Urothelium cell line (cell line): ENCODE measurements around the gene ZNF41.
"Not testable (repeated sequence)": the region's sequence is repeated elsewhere in the genome, so short reads cannot be mapped to it uniquely, and the experiment has no call there.

ENCODE experiments used
- DNase-seq: peaks from one replicate; pipeline ENCODE4 v3.0.0; 2011; ENCODE audit warnings: low spot score, mixed read lengths
- FAIRE-seq: peaks from 2 replicates; lab custom pipeline; 2011; peaks lifted over from hg19 to GRCh38; lab: Jason Lieb, UNC

Gene ZNF41

GRCh38 chrX:47497271-47497888 lies 14.4 kb upstream of the ZNF41 start:
- DNase-seq (no peak), FAIRE-seq (no peak)

DNA sequence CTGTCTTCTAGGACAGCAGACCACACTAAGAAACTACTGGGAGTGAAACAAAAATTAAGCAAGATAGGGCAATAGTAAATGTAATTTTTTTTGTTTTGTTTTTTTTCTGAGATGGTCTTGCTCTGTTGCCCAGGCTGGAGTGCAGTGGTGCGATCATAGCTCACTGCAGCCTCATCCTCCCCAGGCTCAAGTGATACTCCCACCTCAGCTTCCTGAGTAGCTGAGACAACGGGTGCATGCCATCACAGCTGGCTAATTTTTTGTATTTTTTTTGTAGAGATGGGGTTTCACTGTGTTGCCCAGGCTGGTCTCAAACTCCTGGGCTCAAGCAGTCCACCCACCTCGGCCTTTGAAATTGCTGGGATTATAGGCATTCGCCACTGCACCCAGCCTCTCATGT lies 9.1 kb upstream of the ZNF41 start:
- FAIRE-seq, DNase-seq: not testable (repeated sequence)

DNA sequence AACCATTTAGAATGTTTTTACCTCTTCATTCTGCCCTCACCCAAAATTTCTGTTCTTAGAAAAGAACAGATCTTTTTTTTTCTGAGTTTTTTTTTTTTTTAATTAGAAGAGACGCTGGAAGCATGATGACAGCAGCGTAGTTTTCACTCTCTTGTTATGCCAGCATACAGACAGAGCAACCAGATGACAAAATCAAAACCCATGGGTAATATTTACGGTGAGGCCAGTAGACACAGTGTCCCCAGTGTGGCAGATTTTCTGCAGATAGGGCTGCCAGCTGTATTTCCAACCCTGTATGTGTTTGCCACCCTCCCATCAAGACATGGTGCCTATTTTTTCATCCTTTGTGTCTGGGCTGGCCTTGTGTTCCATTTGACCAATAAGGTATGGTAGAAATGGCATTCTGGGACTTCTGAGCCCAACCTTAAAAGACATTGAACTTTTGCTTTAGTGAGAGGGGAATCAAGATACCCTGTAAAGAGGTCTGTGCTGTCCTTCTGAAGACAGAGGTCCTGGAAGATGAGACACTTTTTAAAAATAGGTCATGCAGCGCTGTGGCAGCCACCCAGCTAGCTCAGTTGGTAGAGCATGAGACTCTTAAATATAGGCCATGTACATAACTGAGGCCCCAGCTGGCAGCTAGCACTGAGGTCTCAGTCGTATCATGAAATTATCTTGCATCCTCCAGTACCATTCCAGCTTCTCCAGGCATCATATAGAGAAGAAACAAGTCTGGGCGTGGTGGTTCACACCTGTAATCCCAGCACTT lies 6.7 kb upstream of the ZNF41 start:
- FAIRE-seq, result no peak

DNA sequence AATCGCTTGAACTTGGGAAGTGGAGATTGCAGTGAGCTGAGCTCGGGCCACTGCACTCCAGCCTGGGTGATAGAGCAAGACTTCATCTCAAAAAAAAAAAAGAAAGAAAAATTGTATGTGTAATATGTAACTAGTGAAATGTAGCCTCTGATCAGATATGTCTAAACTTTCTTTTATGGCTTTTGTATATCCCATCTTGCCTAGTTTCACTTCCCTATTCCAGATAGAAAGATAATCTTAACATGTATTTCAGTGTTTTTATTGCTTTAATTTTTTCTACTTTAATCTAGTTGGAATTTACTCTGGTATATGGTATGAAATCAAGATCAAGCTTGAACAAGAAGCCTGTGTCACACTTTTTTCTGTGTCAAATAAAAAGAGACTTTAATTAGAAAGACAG lies 1.9 kb upstream of the ZNF41 start:
- no peak for DNase-seq
- FAIRE-seq, result no peak

More for the DNA sequence above, 6.7 kb upstream of the ZNF41 start:
- DNase-seq, result no peak

- peak; percentile 14 for DNase-seq
These were observed 565 bp upstream of the ZNF41 start for GRCh38 chrX:47483306-47484268.

GRCh38 chrX:47482065-47482511 lies 934 bp downstream of the ZNF41 start:
- FAIRE-seq, result no peak
- DNase-seq, result no peak

More at GRCh38 chrX:47483306-47484268, 565 bp upstream of the ZNF41 start:
- no peak for FAIRE-seq

DNA sequence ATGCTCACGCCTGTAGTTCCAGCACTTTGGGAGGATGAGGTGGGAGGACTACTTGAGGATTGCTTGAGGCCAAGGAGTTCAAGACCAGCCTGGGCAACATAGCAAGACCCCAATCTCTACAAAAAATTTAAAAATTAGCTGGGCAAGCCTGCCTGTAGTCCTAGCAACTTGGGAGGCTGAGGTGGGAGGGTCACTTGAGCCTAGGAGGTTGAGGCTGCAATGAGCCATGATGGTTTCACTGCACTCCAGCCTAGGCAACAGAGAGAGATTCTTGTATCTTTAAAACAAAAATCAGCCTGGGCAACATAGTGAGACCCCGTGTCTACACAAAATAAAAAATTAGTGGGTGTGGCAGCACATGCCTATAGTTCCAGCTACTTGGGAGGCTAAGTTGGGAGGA lies 1.9 kb downstream of the ZNF41 start:
- no peak for FAIRE-seq
- DNase-seq, result no peak

DNA sequence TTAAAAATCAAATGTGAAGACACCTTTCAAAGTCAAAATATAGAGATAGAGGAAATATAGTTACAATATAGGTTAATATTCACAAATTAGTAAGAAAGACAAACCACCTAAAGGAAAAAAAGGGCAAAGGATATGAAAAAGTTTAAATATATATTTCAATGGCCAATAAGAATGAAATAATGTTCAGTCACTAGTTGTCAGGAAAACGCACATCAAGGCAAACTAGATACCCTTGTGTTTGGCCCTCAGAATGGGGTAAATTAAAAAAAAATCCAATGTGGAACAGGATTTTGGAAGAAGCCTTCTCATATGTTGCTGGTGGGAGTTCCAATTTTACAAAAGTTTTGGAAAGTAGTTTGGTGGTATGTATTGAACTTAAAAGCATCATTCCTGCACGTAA lies 2.4 kb downstream of the ZNF41 start:
- DNase-seq, result no peak
- FAIRE-seq, result no peak

GRCh38 chrX:47475476-47475875 lies 7.5 kb downstream of the ZNF41 start:
- FAIRE-seq (no peak), DNase-seq (no peak)

DNA sequence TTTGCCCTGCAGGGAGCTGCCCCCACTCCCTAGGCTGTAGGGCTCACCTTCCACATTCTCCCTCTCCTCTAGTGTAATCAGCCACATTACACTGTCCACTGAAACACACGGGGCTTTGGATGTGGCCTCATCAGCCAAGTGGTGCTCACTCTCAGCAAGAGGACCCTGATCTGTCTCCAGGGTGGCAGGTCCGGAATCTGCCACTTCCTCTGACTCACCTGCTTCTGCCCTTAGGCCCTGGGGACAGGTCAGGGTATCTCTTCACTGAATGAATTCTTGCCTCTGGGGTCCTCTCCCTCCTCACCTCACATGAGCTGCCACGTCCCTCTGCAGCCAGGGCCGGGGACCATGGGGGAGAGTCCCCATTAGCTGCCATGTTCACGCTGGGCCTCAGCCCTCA lies 15.9 kb downstream of the ZNF41 start:
- DNase-seq (no peak), FAIRE-seq (no peak)

GRCh38 chrX:47460561-47460960 lies 22.5 kb downstream of the ZNF41 start:
- FAIRE-seq (no peak), DNase-seq (no peak)

- DNase-seq (no peak), FAIRE-seq (no peak)
These were observed 24.5 kb downstream of the ZNF41 start for GRCh38 chrX:47458528-47458927.

DNA sequence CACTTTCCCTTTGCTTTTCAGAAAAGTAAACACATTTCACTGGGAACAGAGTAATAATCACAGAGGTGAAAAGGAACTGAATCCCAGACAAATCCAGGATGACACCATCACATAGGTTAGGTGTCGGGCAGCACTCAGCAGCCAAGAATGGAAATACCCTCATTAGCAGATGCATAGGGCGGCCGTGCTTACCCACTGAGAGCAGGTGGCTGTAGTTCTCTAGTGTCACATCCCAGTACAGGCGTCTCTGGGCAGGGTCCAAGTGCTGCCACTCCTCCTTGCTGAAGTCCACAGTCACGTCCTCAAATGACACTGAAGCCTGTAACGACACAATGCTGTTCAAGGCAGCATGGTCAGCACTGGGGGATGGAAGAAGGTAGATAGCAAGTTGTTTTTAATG lies 26.9 kb downstream of the ZNF41 start:
- no peak for FAIRE-seq
- no peak for DNase-seq

DNA sequence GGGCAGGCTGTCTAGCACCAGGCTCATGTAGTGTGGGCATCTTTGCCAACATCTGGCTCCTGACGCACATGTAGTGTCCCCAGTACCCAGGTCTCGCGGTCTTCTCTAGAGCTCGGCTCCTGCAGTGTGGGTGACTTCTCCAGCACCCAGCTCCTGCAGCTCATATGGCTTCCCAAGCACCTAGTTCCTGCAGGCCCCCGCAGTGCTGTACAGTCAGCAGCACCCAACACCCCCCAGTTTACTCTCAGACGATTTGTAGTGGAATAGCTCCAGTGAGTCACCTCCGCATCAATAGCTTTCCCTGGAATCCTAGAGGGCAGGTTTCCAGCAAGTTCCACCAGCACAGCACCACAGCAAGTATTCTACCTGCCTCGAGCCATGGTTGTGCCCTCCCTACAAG lies 30.9 kb downstream of the ZNF41 start:
- no peak for DNase-seq
- FAIRE-seq, result no peak

DNA sequence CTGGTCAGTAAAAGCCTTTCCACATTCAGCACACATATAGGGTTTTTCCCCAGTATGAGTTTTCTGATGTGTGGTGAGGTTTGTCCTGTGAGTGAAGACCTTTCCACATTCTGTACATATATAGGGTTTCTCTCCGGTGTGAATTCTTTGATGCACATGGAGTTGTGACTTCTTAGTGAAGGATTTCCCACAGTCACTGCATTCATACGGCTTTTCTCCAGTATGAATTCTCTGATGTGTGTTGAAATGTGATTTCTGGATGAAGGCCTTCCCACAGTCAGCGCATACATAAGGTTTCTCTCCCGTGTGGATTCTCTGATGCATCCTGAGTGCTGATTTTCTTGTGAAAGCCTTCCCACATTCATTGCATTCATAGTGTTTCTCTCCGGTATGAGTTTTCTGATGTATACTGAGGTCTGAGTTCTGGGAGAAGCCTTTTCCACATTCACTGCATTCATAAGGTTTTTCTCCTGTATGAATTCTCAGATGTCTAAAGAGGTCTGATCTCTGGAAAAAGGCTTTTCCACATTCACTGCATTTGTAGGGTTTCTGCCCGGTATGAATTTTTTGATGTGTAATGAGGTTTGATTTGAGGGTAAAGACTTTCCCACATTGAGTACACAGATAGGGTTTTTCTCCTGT lies 34.7 kb downstream of the ZNF41 start:
- no peak for FAIRE-seq

GRCh38 chrX:47447607-47448006 lies 35.4 kb downstream of the ZNF41 start:
- DNase-seq (no peak), FAIRE-seq (no peak)

More for the DNA sequence above, 34.7 kb downstream of the ZNF41 start:
- no peak for DNase-seq

- no peak for DNase-seq
- FAIRE-seq, result no peak
These were observed 36.1 kb downstream of the ZNF41 start for GRCh38 chrX:47446971-47447370.

DNA sequence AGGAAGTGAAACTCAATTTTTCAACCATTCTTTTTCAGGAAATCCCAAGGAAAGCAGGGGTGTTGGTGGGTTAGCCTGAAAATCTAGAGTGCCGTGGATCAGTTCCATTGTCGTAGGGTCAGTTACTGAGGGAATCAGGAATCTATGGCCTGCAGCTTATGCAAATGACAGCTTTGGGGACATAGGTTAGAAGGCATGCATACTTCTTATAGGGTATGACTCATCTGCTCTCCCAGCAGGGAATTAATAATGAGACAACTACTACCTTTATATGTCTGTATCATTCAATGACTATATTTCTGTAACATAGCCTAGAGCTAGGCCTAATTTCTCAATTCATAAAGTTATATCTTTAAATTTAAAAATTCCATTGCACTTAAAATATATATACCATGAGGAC lies 36.6 kb downstream of the ZNF41 start:
- DNase-seq (no peak), FAIRE-seq (no peak)

- no peak for DNase-seq
- FAIRE-seq, result no peak
These were observed 52.1 kb downstream of the ZNF41 start for GRCh38 chrX:47430925-47431324.

GRCh38 chrX:47422444-47422843 lies 60.6 kb downstream of the ZNF41 start:
- FAIRE-seq (no peak), DNase-seq (no peak)

DNA sequence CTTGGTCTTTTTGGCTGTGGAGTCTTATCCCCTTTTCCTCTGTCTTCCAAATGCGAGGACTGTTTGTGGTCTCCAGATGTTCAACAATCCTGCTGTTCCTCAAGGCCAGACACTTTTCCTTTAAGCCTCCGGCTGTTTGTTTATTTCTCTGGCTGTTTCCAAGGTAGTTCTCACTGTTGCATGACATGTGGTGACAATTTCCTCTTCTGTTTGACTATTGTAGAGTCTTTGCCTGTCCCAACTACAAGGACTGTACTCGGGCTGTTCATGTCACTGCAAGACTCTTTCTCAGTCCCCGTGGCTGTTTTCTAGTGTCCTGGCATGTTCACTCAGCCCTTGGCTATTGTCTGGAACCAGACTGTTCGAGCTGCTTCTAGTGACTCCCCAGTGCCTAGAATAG lies 62.1 kb downstream of the ZNF41 start:
- FAIRE-seq (no peak), DNase-seq (no peak)
